H9 (cell line): Measurements from ENCODE around the gene MFRP. TPM values are rescaled to one million over a fixed set of nuclear protein-coding genes. Genes with fewer than 3 reads are reported as not detected.

Experiments used
- DNase-seq: peaks from one replicate; pipeline ENCODE4 v3.0.0-alpha.2; 2017
- H2AFZ ChIP-seq: one replicate; pipeline ENCODE4 v1.6.1; 2013; ENCODE audit warnings: mild to moderate bottlenecking, low read length, control low read depth, moderate library complexity
- H2AK5ac ChIP-seq: 2 replicates; pipeline ENCODE4 v1.6.1; 2013; ENCODE audit warnings: low read length, control low read depth, mixed read lengths; ENCODE audit not compliant: insufficient read length
- H2BK120ac ChIP-seq: one replicate; pipeline ENCODE4 v1.6.1; 2013; ENCODE audit warnings: low read depth, mild to moderate bottlenecking, low read length, control low read depth, inconsistent platforms; ENCODE audit not compliant: poor library complexity, severe bottlenecking
- H2BK12ac ChIP-seq: 2 replicates; pipeline ENCODE4 v1.6.1; 2013; ENCODE audit warnings: low read length, control low read depth, mixed read lengths, low read depth; ENCODE audit not compliant: insufficient read length
- H2BK15ac ChIP-seq: 2 replicates; pipeline ENCODE4 v1.6.1; 2013; ENCODE audit warnings: low read depth, low read length, control low read depth
- H2BK20ac ChIP-seq: one replicate; pipeline ENCODE4 v1.6.1; 2013; ENCODE audit warnings: low read depth, mild to moderate bottlenecking, low read length, control low read depth, inconsistent platforms; ENCODE audit not compliant: poor library complexity, severe bottlenecking
- H2BK5ac ChIP-seq: 2 replicates; pipeline ENCODE4 v1.6.1; 2013; ENCODE audit warnings: low read length, control low read depth, mixed read lengths; ENCODE audit not compliant: insufficient read length
- H3K14ac ChIP-seq: 2 replicates; pipeline ENCODE4 v1.6.1; 2013; ENCODE audit warnings: low read length, control low read depth; ENCODE audit not compliant: insufficient read depth
- H3K18ac ChIP-seq: 2 replicates; pipeline ENCODE4 v1.6.1; 2013; ENCODE audit warnings: low read depth, mild to moderate bottlenecking, mixed read lengths, low read length, control low read depth; ENCODE audit not compliant: insufficient read length
- H3K23ac ChIP-seq: 2 replicates; pipeline ENCODE4 v1.6.1; 2013; ENCODE audit warnings: low read length, control low read depth, mixed read lengths, low read depth; ENCODE audit not compliant: insufficient read length
- H3K23me2 ChIP-seq: 2 replicates; pipeline ENCODE4 v1.6.1; 2013; ENCODE audit warnings: low read depth, mild to moderate bottlenecking, mixed read lengths, low read length, control low read depth; ENCODE audit not compliant: insufficient read length, poor library complexity, severe bottlenecking
- H3K27ac ChIP-seq: 2 replicates; pipeline ENCODE4 v1.5.1; 2013; ENCODE audit warnings: low read length, control low read depth, mixed read lengths, low read depth; ENCODE audit not compliant: insufficient read length
- H3K27me3 ChIP-seq: 2 replicates; pipeline ENCODE4 v1.6.1; 2013; ENCODE audit warnings: low read length, control low read depth, inconsistent platforms; ENCODE audit not compliant: insufficient read depth
- H3K4ac ChIP-seq: 2 replicates; pipeline ENCODE4 v1.6.1; 2013; ENCODE audit warnings: low read depth, mild to moderate bottlenecking, control low read depth, inconsistent platforms, low read length, moderate library complexity
- H3K4me1 ChIP-seq: 2 replicates; pipeline ENCODE4 v1.6.1; 2013; ENCODE audit warnings: low read length, control low read depth, inconsistent platforms; ENCODE audit not compliant: insufficient read depth
- H3K4me2 ChIP-seq: 2 replicates; pipeline ENCODE4 v1.6.1; 2013; ENCODE audit warnings: low read length, control low read depth, mixed read lengths; ENCODE audit not compliant: insufficient read length, insufficient read depth
- H3K56ac ChIP-seq: 2 replicates; pipeline ENCODE4 v1.6.1; 2013; ENCODE audit warnings: low read depth, mild to moderate bottlenecking, mixed read lengths, low read length, control low read depth; ENCODE audit not compliant: insufficient read length
- H3K79me1 ChIP-seq: 2 replicates; pipeline ENCODE4 v1.6.1; 2013; ENCODE audit warnings: low read depth, mild to moderate bottlenecking, moderate library complexity, low read length, control low read depth, inconsistent platforms; ENCODE audit not compliant: insufficient read depth, poor library complexity, severe bottlenecking
- H3K79me2 ChIP-seq: 2 replicates; pipeline ENCODE4 v1.6.1; 2013; ENCODE audit warnings: low read length, control low read depth, inconsistent platforms; ENCODE audit not compliant: insufficient read depth
- H3K9ac ChIP-seq: 2 replicates; pipeline ENCODE4 v1.6.1; 2013; ENCODE audit warnings: low read length, control low read depth, mixed read lengths; ENCODE audit not compliant: insufficient read length; ENCODE audit errors: extremely low read depth
- H3K9me3 ChIP-seq: one replicate; pipeline ENCODE4 v1.6.1; 2013; ENCODE audit warnings: low read depth, low read length, inconsistent platforms; ENCODE audit not compliant: control insufficient read depth
- H3T11ph ChIP-seq: one replicate; pipeline ENCODE4 v1.6.1; 2013; ENCODE audit warnings: mild to moderate bottlenecking, low read length, control low read depth, inconsistent platforms
- H4K20me1 ChIP-seq: one replicate; pipeline ENCODE4 v1.6.1; 2013; ENCODE audit not compliant: control insufficient read depth, insufficient read length, insufficient read depth
- H4K5ac ChIP-seq: 2 replicates; pipeline ENCODE4 v1.6.1; 2013; ENCODE audit warnings: low read depth, mild to moderate bottlenecking, mixed read lengths, low read length, control low read depth; ENCODE audit not compliant: insufficient read length
- H4K8ac ChIP-seq: replicated peaks from 2 replicates; pipeline ENCODE4 v1.6.1; 2013; ENCODE audit warnings: low read length, control low read depth, mixed read lengths, low read depth; ENCODE audit not compliant: insufficient read length
- H4K91ac ChIP-seq: 2 replicates; pipeline ENCODE4 v1.6.1; 2013; ENCODE audit warnings: low read depth, mild to moderate bottlenecking, moderate library complexity, mixed read lengths, low read length, control low read depth; ENCODE audit not compliant: insufficient read length
- H3K27ac Mint-ChIP-seq, 3 experiments: 2 replicates in 2 of 3; 3 replicates in 1 of 3; pipeline ENCODE4 v1.8.0; 2020 to 2021; ENCODE audit warnings: mixed read lengths in 3 of 3, mild to moderate bottlenecking in 1 of 3, moderate library complexity in 1 of 3
- H3K27me3 Mint-ChIP-seq: 2 replicates; pipeline ENCODE4 v1.8.0; 2021; ENCODE audit warnings: low read depth, mild to moderate bottlenecking, moderate library complexity, mixed read lengths
- H3K36me3 Mint-ChIP-seq, 3 experiments: 2 replicates in 2 of 3; 3 replicates in 1 of 3; pipeline ENCODE4 v1.8.0; 2020 to 2021; ENCODE audit warnings: low read depth in 3 of 3, mixed read lengths in 3 of 3; ENCODE audit not compliant: insufficient read depth in 1 of 3
- H3K4me1 Mint-ChIP-seq, 2 experiments: 2 replicates each; pipeline ENCODE4 v1.8.0; 2020; ENCODE audit warnings: mixed read lengths in 2 of 2
- H3K4me3 Mint-ChIP-seq, 2 experiments: 2 replicates in 1 of 2; 3 replicates in 1 of 2; pipeline ENCODE4 v1.8.0; 2020 to 2021; ENCODE audit warnings: mild to moderate bottlenecking in 2 of 2, mixed read lengths in 2 of 2, moderate library complexity in 1 of 2
- H3K9me3 Mint-ChIP-seq, 2 experiments: 2 replicates in 1 of 2; 3 replicates in 1 of 2; pipeline ENCODE4 v1.8.0; 2020; ENCODE audit warnings: mild to moderate bottlenecking in 2 of 2, mixed read lengths in 2 of 2, moderate library complexity in 1 of 2
- CTCF ChIP-seq: fragments of 200-600 bp; sonication (generic); conservative IDR thresholded peaks from 3 replicates; pipeline ENCODE4 v1.8.0; 2021; ENCODE audit warnings: antibody characterized with exemption, mild to moderate bottlenecking
- WGBS: extraction: QIAGEN DNeasy Blood & Tissue Kit; methylation state at CpG from one replicate; pipeline ENCODE4 v1.1.7; 2013; ENCODE audit warnings: missing lambda C conversion rate, low lambda C conversion rate, mixed read lengths; ENCODE audit not compliant: insufficient read length; ENCODE audit errors: extremely low coverage; 5-methylcytosine and 5-hydroxymethylcytosine counted together
- total RNA-seq: library from RNA; stranded (reverse); gene quantifications from 2 replicates; pipeline ENCODE4 v1.2.1, GENCODE V29; 2021

The MFRP gene
- total RNA-seq, 1 experiment from 2014 or later: not detected

- H3K18ac ChIP-seq: peak overlapping the region; percentile 15
- no peak overlapping the region for H3K4ac ChIP-seq
- no peak overlapping the region for H2AK5ac ChIP-seq
- no peak overlapping the region for H4K91ac ChIP-seq
- H3K79me1 ChIP-seq: no peaks in the 10 kb centered on the region
- no peak overlapping the region for H3K23ac ChIP-seq
- no peak overlapping the region for H2BK12ac ChIP-seq
- no peaks in the 10 kb centered on the region for H4K20me1 ChIP-seq
- Mint-ChIP-seq H3K4me3 (peak overlapping the region; percentile 23 to 53; a peak in 4 of 5 replicates), H3K27me3 (peaks cover 38% of the 10 kb centered on the region), H3K27ac (peak overlapping the region; percentile 17 to 93 (median 77); a peak in 5 of 7 replicates), H3K9me3 (no peaks in the 10 kb centered on the region; a peak in 1 of 5 replicates), H3K36me3 (peaks cover 0 to 6% (median 5%) of the 10 kb centered on the region in 3 experiments; a peak in 2 of 7 replicates), H3K4me1 (peaks cover 44 to 49% of the 10 kb centered on the region in 2 experiments)
- no peak overlapping the region for H2BK20ac ChIP-seq
- DNase-seq: peak; percentile 82
- H2BK15ac ChIP-seq: no peak overlapping the region; the same call in 1 of the 2 replicates
- WGBS: no CpG with 5 or more reads among the region's 22 CpGs
- H3K27me3 ChIP-seq: peaks cover 9% of the 10 kb centered on the region; the same call in 1 of the 2 replicates
- H3K27ac ChIP-seq: no peak overlapping the region
- H3K56ac ChIP-seq: no peak overlapping the region
- H3K14ac ChIP-seq: no peak overlapping the region
- H3T11ph ChIP-seq: no peak overlapping the region
- no peaks in the 10 kb centered on the region for H3K9me3 ChIP-seq
- H3K9ac ChIP-seq: no peak overlapping the region
- H4K8ac ChIP-seq: no peak overlapping the region
- H3K79me2 ChIP-seq: no peaks in the 10 kb centered on the region
- peaks cover 15% of the 10 kb centered on the region; the same call in 1 of the 2 replicates for H3K4me1 ChIP-seq
- H3K23me2 ChIP-seq: peaks cover 34% of the 10 kb centered on the region
- no peak for TF ChIP-seq CTCF
- H2AFZ ChIP-seq: no peak overlapping the region
- no peak overlapping the region for H2BK120ac ChIP-seq
- H3K4me2 ChIP-seq: no peak overlapping the region
- H2BK5ac ChIP-seq: no peak overlapping the region
- H4K5ac ChIP-seq: no peak overlapping the region
These were observed 28.0 kb downstream of the MFRP start for GRCh38 chr11:119318240-119319135.
